T-cell (primary cell): ENCODE data around the gene DSCAM. TPM values are rescaled to one million over a fixed set of nuclear protein-coding genes. Genes with fewer than 3 reads are reported as not detected.

Experiments used
- ATAC-seq, 4 experiments: fragments of 200-7000 bp in 3 of 4; fragments of 150-1000 bp in 1 of 4; cut with Tn5 transposase; replicated peaks in 1 of 4; 1 replicate in 3 of 4; 2 replicates in 1 of 4; pipeline ENCODE4 v1.10.0; 2021; ENCODE audit warnings: moderate library complexity in 3 of 4, mild to moderate bottlenecking in 2 of 4, moderate number of reproducible peaks in 1 of 4
- CTCF ChIA-PET, 2 donors: fragments of 300-600 bp; sonication (Branson Sonifier 250); formaldehyde crosslinking; loops; one replicate each; lab custom pipeline; 2022; ENCODE audit warnings: antibody characterized with exemption in 2 of 2; lab: Charles Lee
- POLR2A ChIA-PET, 2 donors: fragments of 300-600 bp; sonication (Branson Sonifier 250); formaldehyde crosslinking; loops; one replicate each; lab custom pipeline; 2022; ENCODE audit warnings: antibody characterized with exemption in 2 of 2; lab: Charles Lee
- DNase-seq, 35 experiments: peaks; one replicate each; pipeline versions ENCODE4 v3.0.0 to v3.0.0-alpha.2; 2013 to 2023
- H3K27ac ChIP-seq: one replicate; pipeline ENCODE4 v1.5.1; 2013; ENCODE audit warnings: low read length
- H3K27me3 ChIP-seq, 2 experiments: replicated peaks in 1 of 2; 1 replicate in 1 of 2; 2 replicates in 1 of 2; pipeline versions ENCODE4 v1.6.1 to v1.7.0; 2013; ENCODE audit warnings: low read length in 1 of 2, mixed read lengths in 1 of 2; ENCODE audit not compliant: control insufficient read depth in 2 of 2, insufficient read depth in 2 of 2; ENCODE audit errors: extremely low read depth in 1 of 2
- H3K36me3 ChIP-seq, 2 donors: 1 replicate in 1 of 2; 2 replicates in 1 of 2; pipeline versions ENCODE4 v1.6.1 to v1.7.0; 2013; ENCODE audit warnings: low read length in 1 of 2; ENCODE audit not compliant: control insufficient read depth in 2 of 2, insufficient read depth in 1 of 2; ENCODE audit errors: extremely low read depth in 1 of 2
- H3K4me1 ChIP-seq, 2 experiments: 1 replicate in 1 of 2; 2 replicates in 1 of 2; pipeline versions ENCODE4 v1.6.1 to v1.7.0; 2013; ENCODE audit warnings: low read length in 2 of 2, mixed read lengths in 1 of 2; ENCODE audit not compliant: insufficient read depth in 2 of 2, control insufficient read depth in 1 of 2; ENCODE audit errors: extremely low read depth in 1 of 2
- H3K4me3 ChIP-seq, 2 donors: 1 replicate in 1 of 2; 2 replicates in 1 of 2; pipeline versions ENCODE4 v1.5.1 to v1.7.0; 2013; ENCODE audit warnings: mild to moderate bottlenecking in 2 of 2, low read length in 1 of 2, moderate library complexity in 1 of 2; ENCODE audit not compliant: control insufficient read depth in 1 of 2; ENCODE audit errors: extremely low read depth in 1 of 2
- H3K9me3 ChIP-seq: 2 replicates; pipeline ENCODE4 v1.7.0; 2013
- H3K27ac Mint-ChIP-seq, 2 donors: one replicate each; pipeline ENCODE4 v1.8.0; 2020 to 2021; ENCODE audit warnings: mild to moderate bottlenecking in 2 of 2, mixed read lengths in 2 of 2
- H3K27me3 Mint-ChIP-seq, 2 donors: one replicate each; pipeline ENCODE4 v1.8.0; 2021 to 2022; ENCODE audit warnings: mixed read lengths in 2 of 2
- H3K36me3 Mint-ChIP-seq: one replicate; pipeline ENCODE4 v1.8.0; 2021; ENCODE audit warnings: mixed read lengths
- H3K4me1 Mint-ChIP-seq, 3 donors: one replicate each; pipeline ENCODE4 v1.8.0; 2020 to 2022; ENCODE audit warnings: mixed read lengths in 3 of 3, mild to moderate bottlenecking in 1 of 3
- H3K4me3 Mint-ChIP-seq, 3 donors: one replicate each; pipeline ENCODE4 v1.8.0; 2020 to 2022; ENCODE audit warnings: mild to moderate bottlenecking in 3 of 3, mixed read lengths in 3 of 3, moderate library complexity in 3 of 3
- H3K9me3 Mint-ChIP-seq, 3 donors: one replicate each; pipeline ENCODE4 v1.8.0; 2020 to 2022; ENCODE audit warnings: mixed read lengths in 3 of 3
- WGBS: methylation state at CpG from one replicate; pipeline ENCODE4 v1.1.5; 2013; ENCODE audit warnings: missing lambda C conversion rate; ENCODE audit not compliant: insufficient coverage; 5-methylcytosine and 5-hydroxymethylcytosine counted together
- total RNA-seq, 35 experiments: library from RNA in 6 of 35; stranded (reverse) in 6 of 35; fragments of 120-200 nt in 1 of 35; gene quantifications; one replicate each; pipeline versions ENCODE4 v1.2.1 to v1.2.4 and lab custom pipeline; 2013 to 2026

The DSCAM gene
- total RNA-seq, 5 donors from 2014 or later (not counting 1 experiment from before 2014, with no cell fraction given) = not detected

DNA sequence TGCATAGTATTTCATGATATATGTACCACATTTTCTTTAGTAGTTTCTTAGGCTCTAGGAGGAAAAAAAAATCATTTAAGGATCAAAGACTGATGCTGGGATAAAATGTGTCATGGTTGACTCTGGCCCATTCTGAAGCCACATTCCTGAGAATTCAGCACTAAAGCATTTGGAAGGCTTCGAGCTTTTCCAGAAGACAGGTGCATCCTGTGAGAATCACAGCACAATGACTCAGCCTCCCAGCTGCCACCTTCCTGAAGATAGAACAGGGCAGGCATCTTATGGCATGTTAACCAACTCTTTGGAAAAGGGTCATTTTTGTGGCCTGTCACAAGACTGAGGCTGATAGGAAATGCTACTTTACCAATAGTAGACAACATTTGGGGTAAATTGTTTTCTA is 619.9 kb downstream of the DSCAM start:
- H3K27me3 ChIP-seq = no peaks in the 10 kb centered on the region
- H3K27me3 Mint-ChIP-seq = no peaks in the 10 kb centered on the region
- no peaks in the 10 kb centered on the region for H3K4me1 Mint-ChIP-seq
- H3K4me3 ChIP-seq = no peak overlapping the region
- no peaks in the 10 kb centered on the region for H3K4me1 ChIP-seq
- H3K4me3 Mint-ChIP-seq = no peak overlapping the region
- no peak overlapping the region for H3K27ac Mint-ChIP-seq
- no peaks in the 10 kb centered on the region for H3K36me3 ChIP-seq
- no peak for ATAC-seq
- no peak for DNase-seq
- WGBS = 63% methylated on average over 1 of the region's 1 CpG
- ChIA-PET CTCF (no interaction called here), POLR2A (no interaction called here)
- H3K36me3 Mint-ChIP-seq = no peaks in the 10 kb centered on the region
- no peaks in the 10 kb centered on the region for H3K9me3 ChIP-seq
- H3K9me3 Mint-ChIP-seq = peaks cover 4 to 20% (median 12%) of the 10 kb centered on the region in 3 donors
- no peak overlapping the region for H3K27ac ChIP-seq

DNA sequence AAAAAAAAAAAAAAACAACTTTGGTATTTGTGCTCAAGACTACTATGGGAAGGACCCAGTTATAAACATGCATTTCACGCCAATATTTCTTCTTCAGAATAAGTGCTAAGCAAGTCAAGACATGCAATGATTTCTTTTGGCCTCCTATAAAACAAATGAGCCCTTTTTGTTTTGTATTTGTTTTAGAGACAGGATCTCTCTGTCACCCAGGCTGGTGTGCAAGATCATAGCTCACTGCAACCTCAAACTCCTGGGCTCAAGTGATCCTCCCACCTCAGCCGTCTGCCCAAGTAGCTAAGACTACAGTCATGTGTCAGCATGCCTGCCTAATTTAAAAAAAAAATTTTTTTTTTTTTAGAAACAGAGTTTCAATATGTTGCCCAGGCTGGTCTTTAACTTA is 631.0 kb downstream of the DSCAM start:
- Histone ChIP-seq H3K36me3 (no peaks in the 10 kb centered on the region), H3K4me3 (no peak overlapping the region), H3K27me3 (no peaks in the 10 kb centered on the region), H3K27ac (no peak overlapping the region), H3K9me3 (no peaks in the 10 kb centered on the region), H3K4me1 (no peaks in the 10 kb centered on the region)
- Mint-ChIP-seq H3K27ac (no peak overlapping the region), H3K27me3 (no peaks in the 10 kb centered on the region), H3K4me1 (no peaks in the 10 kb centered on the region), H3K36me3 (no peaks in the 10 kb centered on the region), H3K4me3 (no peak overlapping the region), H3K9me3 (peaks cover 0 to 7% (median 2%) of the 10 kb centered on the region in 3 donors)
- ChIA-PET POLR2A (no interaction called here), CTCF (no interaction called here)
- ATAC-seq (no peak), DNase-seq (no peak)
- no CpG with 5 or more reads among the region's 2 CpGs for WGBS

DNA sequence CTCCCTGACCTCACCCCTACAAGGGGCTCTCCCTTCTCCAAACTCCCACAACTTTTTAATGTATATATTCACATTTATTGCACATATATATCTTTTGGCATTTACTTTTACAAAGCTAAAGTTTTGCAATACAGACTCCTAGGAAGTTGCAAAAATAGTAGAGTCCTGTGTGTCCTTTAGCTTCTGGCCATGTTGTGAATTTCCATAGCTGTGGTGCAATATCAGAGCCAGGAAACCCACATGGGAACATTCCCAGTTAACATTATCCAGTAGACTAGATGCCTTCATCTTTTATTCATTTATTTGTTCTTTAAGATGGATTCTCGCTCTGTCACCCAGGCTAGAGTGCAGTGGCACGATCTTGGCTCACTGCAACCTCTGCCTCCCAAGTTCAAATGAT is 636.7 kb downstream of the DSCAM start:
- no peaks in the 10 kb centered on the region for H3K36me3 ChIP-seq
- H3K36me3 Mint-ChIP-seq = no peaks in the 10 kb centered on the region
- H3K4me1 Mint-ChIP-seq = no peaks in the 10 kb centered on the region
- H3K27ac Mint-ChIP-seq = no peak overlapping the region
- no peaks in the 10 kb centered on the region for H3K27me3 Mint-ChIP-seq
- no peak for ATAC-seq
- no peak for DNase-seq
- no peaks in the 10 kb centered on the region for H3K9me3 ChIP-seq
- H3K4me3 Mint-ChIP-seq = no peak overlapping the region
- H3K9me3 Mint-ChIP-seq = peaks cover 0 to 5% (median 2%) of the 10 kb centered on the region in 3 donors
- POLR2A ChIA-PET = no interaction called here
- H3K27me3 ChIP-seq = no peaks in the 10 kb centered on the region
- CTCF ChIA-PET = no interaction called here
- WGBS = 82% methylated on average over 2 of the region's 2 CpGs
- no peaks in the 10 kb centered on the region for H3K4me1 ChIP-seq
- H3K27ac ChIP-seq = no peak overlapping the region
- H3K4me3 ChIP-seq = no peak overlapping the region

DNA sequence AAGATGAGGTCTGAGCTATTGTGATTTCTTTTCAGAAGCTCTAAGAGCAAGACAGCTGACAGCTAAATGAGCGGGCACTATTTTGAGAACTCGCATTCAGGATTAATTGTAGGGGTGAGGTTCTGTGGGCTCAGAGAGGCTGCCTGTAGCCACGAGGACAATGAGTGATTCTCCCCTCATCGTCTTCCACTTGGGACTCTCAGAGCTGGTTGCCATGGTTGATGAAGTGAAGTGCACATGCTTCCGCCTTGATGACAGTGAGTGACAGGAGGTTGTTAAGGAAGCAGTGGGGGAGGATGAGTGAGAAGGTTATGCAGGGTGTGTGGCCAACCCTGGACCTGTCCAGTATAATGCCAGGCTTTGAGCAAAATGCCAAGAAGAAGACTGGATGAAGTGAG is 638.0 kb downstream of the DSCAM start:
- ATAC-seq (no peak), DNase-seq (no peak)
- no peaks in the 10 kb centered on the region for H3K27me3 Mint-ChIP-seq
- 68% methylated on average over 4 of the region's 5 CpGs for WGBS
- H3K9me3 ChIP-seq = no peaks in the 10 kb centered on the region
- ChIA-PET POLR2A (no interaction called here), CTCF (no interaction called here)
- no peaks in the 10 kb centered on the region for H3K36me3 Mint-ChIP-seq
- H3K9me3 Mint-ChIP-seq = peaks cover 0 to 5% (median 2%) of the 10 kb centered on the region in 3 donors
- no peak overlapping the region for H3K27ac Mint-ChIP-seq
- H3K4me1 ChIP-seq = no peaks in the 10 kb centered on the region
- H3K4me3 Mint-ChIP-seq = no peak overlapping the region
- H3K27ac ChIP-seq = no peak overlapping the region
- no peaks in the 10 kb centered on the region for H3K4me1 Mint-ChIP-seq
- no peaks in the 10 kb centered on the region for H3K36me3 ChIP-seq
- no peaks in the 10 kb centered on the region for H3K27me3 ChIP-seq
- H3K4me3 ChIP-seq = no peak overlapping the region

DNA sequence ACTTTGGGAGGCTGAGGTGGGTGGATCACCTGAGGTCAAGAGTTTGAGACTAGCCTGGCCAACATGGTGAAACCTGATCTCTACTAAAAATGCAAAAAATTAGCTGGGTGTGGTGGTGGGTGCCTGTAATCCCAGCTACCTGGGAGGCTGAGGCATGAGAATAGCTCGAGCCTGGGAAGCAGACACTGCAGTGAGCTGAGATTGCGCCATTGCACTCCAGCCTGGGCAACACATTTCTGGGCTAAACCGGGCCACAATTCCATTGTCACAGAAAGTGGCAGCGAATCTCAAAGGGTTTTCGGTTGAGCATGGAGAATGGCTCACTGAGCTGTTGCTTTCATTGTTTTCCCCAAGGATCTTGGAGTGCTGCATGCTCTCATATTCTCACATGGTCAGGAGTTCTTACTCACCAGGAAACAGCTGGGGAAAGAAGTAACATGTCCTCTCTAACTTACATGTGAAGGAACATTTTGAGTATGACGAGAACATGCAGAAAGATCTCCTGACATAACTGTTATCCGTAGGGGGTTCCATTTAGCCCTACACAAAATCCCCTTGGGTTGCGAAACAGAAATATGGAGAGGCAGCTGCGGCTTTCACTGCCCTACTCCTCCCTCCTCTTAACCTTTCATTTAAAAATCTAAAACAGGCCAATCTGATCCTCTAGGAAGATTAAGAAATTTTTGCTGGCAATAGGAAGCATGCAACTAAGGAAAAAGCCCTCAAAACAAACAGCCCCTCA is 638.6 kb downstream of the DSCAM start:
- no peaks in the 10 kb centered on the region for H3K4me1 ChIP-seq
- no peaks in the 10 kb centered on the region for H3K36me3 ChIP-seq
- Mint-ChIP-seq H3K36me3 (no peaks in the 10 kb centered on the region), H3K9me3 (peaks cover 0 to 5% (median 0%) of the 10 kb centered on the region in 3 donors), H3K4me3 (no peak overlapping the region), H3K27ac (no peak overlapping the region), H3K4me1 (no peaks in the 10 kb centered on the region), H3K27me3 (no peaks in the 10 kb centered on the region)
- H3K9me3 ChIP-seq = no peaks in the 10 kb centered on the region
- DNase-seq (no peak), ATAC-seq (no peak)
- no peak overlapping the region for H3K27ac ChIP-seq
- no peaks in the 10 kb centered on the region for H3K27me3 ChIP-seq
- 69% methylated on average over 5 of the region's 9 CpGs for WGBS
- no peak overlapping the region for H3K4me3 ChIP-seq
- CTCF ChIA-PET = no interaction called here
- POLR2A ChIA-PET = no interaction called here

DNA sequence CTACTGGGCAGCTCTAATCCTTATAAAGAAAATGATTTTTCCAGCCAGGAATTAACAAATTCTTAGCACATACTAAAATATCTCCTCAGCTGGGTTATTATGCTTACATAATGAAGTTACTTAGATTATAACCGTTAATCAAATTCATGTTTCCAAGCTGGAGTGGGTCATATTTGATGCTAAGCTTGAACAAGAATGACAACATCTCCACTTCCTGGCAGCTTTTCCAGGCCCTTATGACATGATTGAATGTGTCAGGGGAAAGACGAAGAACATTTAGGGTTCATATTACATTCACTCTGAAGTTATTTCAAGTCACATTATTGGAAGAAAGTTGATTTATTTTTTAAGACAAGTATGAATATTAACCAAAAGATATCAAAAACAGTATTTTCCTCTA is 646.0 kb downstream of the DSCAM start:
- Mint-ChIP-seq H3K9me3 (peaks cover 6 to 17% (median 9%) of the 10 kb centered on the region in 3 donors), H3K27me3 (peaks cover 0 to 5% of the 10 kb centered on the region in 2 donors), H3K36me3 (no peaks in the 10 kb centered on the region), H3K4me1 (no peaks in the 10 kb centered on the region), H3K4me3 (no peak overlapping the region), H3K27ac (no peak overlapping the region)
- ChIA-PET CTCF (no interaction called here), POLR2A (no interaction called here)
- H3K27ac ChIP-seq = no peak overlapping the region
- H3K9me3 ChIP-seq = no peaks in the 10 kb centered on the region
- no peak overlapping the region for H3K4me3 ChIP-seq
- H3K4me1 ChIP-seq = no peaks in the 10 kb centered on the region
- no peaks in the 10 kb centered on the region for H3K27me3 ChIP-seq
- WGBS = no CpG with 5 or more reads among the region's 2 CpGs
- ATAC-seq = no peak
- DNase-seq = no peak
- H3K36me3 ChIP-seq = no peaks in the 10 kb centered on the region
